ENCODE results near the gene SLC35F3. TPM values are rescaled to one million over a fixed set of nuclear protein-coding genes. Genes with fewer than 3 reads are reported as not detected.

The SLC35F3 gene
- total RNA-seq, 1 experiment from 2014 or later, result not detected

DNA sequence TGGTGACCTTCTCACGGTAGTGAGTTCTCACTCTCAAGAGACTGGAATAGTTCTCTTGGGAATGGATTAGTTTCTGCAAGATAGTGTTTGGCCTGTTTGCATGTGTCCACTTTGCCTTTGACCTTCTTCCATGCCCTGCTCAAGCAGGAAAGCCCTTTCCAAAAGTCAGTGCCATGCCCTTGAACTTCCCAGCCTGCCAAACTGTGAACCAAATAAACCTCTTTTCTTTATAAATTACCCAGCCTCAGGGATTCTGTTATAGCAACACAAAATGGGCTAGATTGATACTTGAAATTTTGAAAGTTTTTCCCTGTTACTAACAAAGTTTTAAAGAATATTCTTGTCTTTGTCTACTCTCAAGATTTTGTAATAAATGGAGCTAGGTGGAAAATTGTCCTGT is 139.6 kb downstream of the SLC35F3 start:
- CTCF ChIA-PET, result no interaction called here
- H3K4me1 ChIP-seq, result no peaks in the 10 kb centered on the region
- H3K9me3 Mint-ChIP-seq (ENCODE audit: unreplicated experiment), result peaks cover 1% of the 10 kb centered on the region
- no TSS peak for BruUV-seq (replicated peaks)
- H3K4me3 ChIP-seq (ENCODE audit: low read depth, low read length), result no peak overlapping the region
- H3K36me3 ChIP-seq (ENCODE audit: control insufficient read depth, insufficient read depth, low read length), result no peaks in the 10 kb centered on the region
- POLR2A ChIA-PET, result no interaction called here
- TF ChIP-seq, protein P1, sequence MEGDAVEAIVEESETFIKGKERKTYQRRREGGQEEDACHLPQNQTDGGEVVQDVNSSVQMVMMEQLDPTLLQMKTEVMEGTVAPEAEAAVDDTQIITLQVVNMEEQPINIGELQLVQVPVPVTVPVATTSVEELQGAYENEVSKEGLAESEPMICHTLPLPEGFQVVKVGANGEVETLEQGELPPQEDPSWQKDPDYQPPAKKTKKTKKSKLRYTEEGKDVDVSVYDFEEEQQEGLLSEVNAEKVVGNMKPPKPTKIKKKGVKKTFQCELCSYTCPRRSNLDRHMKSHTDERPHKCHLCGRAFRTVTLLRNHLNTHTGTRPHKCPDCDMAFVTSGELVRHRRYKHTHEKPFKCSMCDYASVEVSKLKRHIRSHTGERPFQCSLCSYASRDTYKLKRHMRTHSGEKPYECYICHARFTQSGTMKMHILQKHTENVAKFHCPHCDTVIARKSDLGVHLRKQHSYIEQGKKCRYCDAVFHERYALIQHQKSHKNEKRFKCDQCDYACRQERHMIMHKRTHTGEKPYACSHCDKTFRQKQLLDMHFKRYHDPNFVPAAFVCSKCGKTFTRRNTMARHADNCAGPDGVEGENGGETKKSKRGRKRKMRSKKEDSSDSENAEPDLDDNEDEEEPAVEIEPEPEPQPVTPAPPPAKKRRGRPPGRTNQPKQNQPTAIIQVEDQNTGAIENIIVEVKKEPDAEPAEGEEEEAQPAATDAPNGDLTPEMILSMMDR (IDR thresholded peaks at IDR 0.05; ENCODE audit: insufficient read depth in 1 of 2, low read depth in 1 of 2, low read length in 1 of 2, severe bottlenecking in 1 of 2, unreplicated experiment in 1 of 2), result no peak
- no peaks in the 10 kb centered on the region for H3K9me3 ChIP-seq
- H3K27ac Mint-ChIP-seq (ENCODE audit: unreplicated experiment), result no peak overlapping the region
- DNase-seq, result no peak
- H3K36me3 Mint-ChIP-seq (ENCODE audit: insufficient read depth, unreplicated experiment), result no peaks in the 10 kb centered on the region
- peaks cover 13% of the 10 kb centered on the region for H3K27me3 Mint-ChIP-seq (ENCODE audit: insufficient read depth, unreplicated experiment)
- no peaks in the 10 kb centered on the region for H3K4me1 Mint-ChIP-seq (ENCODE audit: low read depth, unreplicated experiment)
- intact Hi-C loops (cut with micrococcal nuclease; ENCODE audit: unreplicated experiment), result no loop called here
- no peak overlapping the region for H3K4me3 Mint-ChIP-seq (ENCODE audit: unreplicated experiment)
- H3K27me3 ChIP-seq (replicated peaks; ENCODE audit: control insufficient read depth, insufficient read depth, low read length), result no peaks in the 10 kb centered on the region

DNA sequence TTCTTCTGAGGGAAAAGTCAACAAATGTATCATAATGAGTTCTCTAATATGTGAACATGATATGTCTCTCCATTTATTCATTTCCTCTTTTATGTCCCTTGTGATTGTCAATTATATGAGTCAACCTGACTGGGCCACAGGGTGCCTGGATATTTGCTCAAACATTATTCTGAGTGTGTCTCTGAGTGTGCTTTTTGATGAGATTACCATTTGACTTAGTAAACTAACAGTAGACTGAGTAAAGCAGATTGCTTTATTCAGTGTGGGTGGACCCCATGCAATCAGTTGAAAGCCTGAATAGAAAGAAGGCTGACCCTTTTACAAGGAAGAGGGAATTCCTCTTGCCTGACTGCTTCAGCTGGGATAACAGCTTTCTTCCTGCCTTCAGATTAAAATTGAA is 142.6 kb downstream of the SLC35F3 start:
- BruUV-seq (replicated peaks), result no TSS peak

DNA sequence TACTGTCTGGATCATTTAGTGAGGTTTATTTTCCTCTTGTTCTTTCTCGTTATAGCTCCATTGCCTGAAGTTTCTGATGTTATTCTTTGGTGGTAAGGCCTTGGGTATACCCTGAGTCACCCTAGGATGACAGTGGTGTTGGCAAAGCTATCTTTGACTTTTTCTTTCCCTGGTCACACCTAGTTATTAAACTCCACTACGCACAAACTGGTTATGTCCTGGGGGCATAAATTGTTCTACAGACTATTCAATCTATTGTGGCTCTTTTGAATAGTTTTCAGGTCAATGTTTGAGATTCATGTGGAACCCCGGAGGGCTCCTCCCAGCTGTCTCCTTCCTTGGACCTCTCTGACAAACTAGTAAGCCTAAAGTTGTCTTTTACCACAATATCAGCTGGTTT is 157.7 kb downstream of the SLC35F3 start:
- CTCF ChIA-PET, result no interaction called here
- peaks cover 20% of the 10 kb centered on the region for H3K9me3 Mint-ChIP-seq (ENCODE audit: unreplicated experiment)
- intact Hi-C loops (cut with micrococcal nuclease; ENCODE audit: unreplicated experiment), result no loop called here
- Histone ChIP-seq H3K4me3 (ENCODE audit: low read depth, low read length) (no peak overlapping the region), H3K36me3 (ENCODE audit: control insufficient read depth, insufficient read depth, low read length) (no peaks in the 10 kb centered on the region), H3K4me1 (no peaks in the 10 kb centered on the region), H3K27me3 (replicated peaks; ENCODE audit: control insufficient read depth, insufficient read depth, low read length) (no peaks in the 10 kb centered on the region), H3K9me3 (peaks cover 11% of the 10 kb centered on the region)
- H3K36me3 Mint-ChIP-seq (ENCODE audit: insufficient read depth, unreplicated experiment), result no peaks in the 10 kb centered on the region
- no peak overlapping the region for H3K27ac Mint-ChIP-seq (ENCODE audit: unreplicated experiment)
- H3K27me3 Mint-ChIP-seq (ENCODE audit: insufficient read depth, unreplicated experiment), result peaks cover 5% of the 10 kb centered on the region
- no TSS peak for BruUV-seq (replicated peaks)
- no peaks in the 10 kb centered on the region for H3K4me1 Mint-ChIP-seq (ENCODE audit: low read depth, unreplicated experiment)
- POLR2A ChIA-PET, result no interaction called here
- no peak overlapping the region for H3K4me3 Mint-ChIP-seq (ENCODE audit: unreplicated experiment)
- no peak for DNase-seq
- TF ChIP-seq, protein P1 (IDR thresholded peaks at IDR 0.05; ENCODE audit: insufficient read depth in 1 of 2, low read depth in 1 of 2, low read length in 1 of 2, severe bottlenecking in 1 of 2, unreplicated experiment in 1 of 2), result no peak

More for the DNA sequence above, 142.6 kb downstream of the SLC35F3 start:
- no peaks in the 10 kb centered on the region for H3K36me3 ChIP-seq (ENCODE audit: control insufficient read depth, insufficient read depth, low read length)
- TF ChIP-seq, protein P1 (IDR thresholded peaks at IDR 0.05; ENCODE audit: insufficient read depth in 1 of 2, low read depth in 1 of 2, low read length in 1 of 2, severe bottlenecking in 1 of 2, unreplicated experiment in 1 of 2), result no peak
- Mint-ChIP-seq H3K27me3 (ENCODE audit: insufficient read depth, unreplicated experiment) (peaks cover 13% of the 10 kb centered on the region), H3K27ac (ENCODE audit: unreplicated experiment) (no peak overlapping the region), H3K9me3 (ENCODE audit: unreplicated experiment) (peaks cover 7% of the 10 kb centered on the region), H3K36me3 (ENCODE audit: insufficient read depth, unreplicated experiment) (no peaks in the 10 kb centered on the region), H3K4me1 (ENCODE audit: low read depth, unreplicated experiment) (no peaks in the 10 kb centered on the region), H3K4me3 (ENCODE audit: unreplicated experiment) (no peak overlapping the region)
- ChIA-PET CTCF (no interaction called here), POLR2A (no interaction called here)
- no peak overlapping the region for H3K4me3 ChIP-seq (ENCODE audit: low read depth, low read length)
- H3K4me1 ChIP-seq, result no peaks in the 10 kb centered on the region
- H3K9me3 ChIP-seq, result no peaks in the 10 kb centered on the region
- H3K27me3 ChIP-seq (replicated peaks; ENCODE audit: control insufficient read depth, insufficient read depth, low read length), result no peaks in the 10 kb centered on the region
- intact Hi-C loops (cut with micrococcal nuclease; ENCODE audit: unreplicated experiment), result no loop called here
- no peak for DNase-seq
